ENCODE measurements around the gene TRIM24.
"Not testable (repeated sequence)": the region's sequence is repeated elsewhere in the genome, so short reads cannot be mapped to it uniquely, and the experiment has no call there.

- TF ChIP-seq POLR2AphosphoS5 (IDR thresholded peaks at IDR 0.05; ENCODE audit: low read depth); CTCF (IDR thresholded peaks at IDR 0.05; ENCODE audit: insufficient read depth, low read length); GABPA (IDR thresholded peaks at IDR 0.05; ENCODE audit: low read depth); REST (IDR thresholded peaks at IDR 0.05; ENCODE audit: insufficient replicate concordance, low read depth): not testable (repeated sequence)
Observed at GRCh38 chr7:138418403-138418802, 41.7 kb upstream of the TRIM24 start.
